GM10248 (cell line): Measurements from ENCODE around the gene TET2.
A peak's percentile ranks its signal among the peaks of the same experiment; 100 is the strongest.

Experiments
- CTCF ChIA-PET: fragments of 300-600 bp; sonication (Branson Sonifier 250); formaldehyde crosslinking; extraction: SDS; loops from one replicate; lab custom pipeline; 2021; ENCODE audit warnings: antibody characterized with exemption; lab: Yijun Ruan, JAX
- POLR2A ChIA-PET: fragments of 350-650 bp; sonication (Branson Sonifier 250); formaldehyde crosslinking; extraction: SDS; loops from one replicate; lab custom pipeline; 2020; ENCODE audit warnings: antibody characterized with exemption; lab: Yijun Ruan, JAX
- DNase-seq: peaks from one replicate; pipeline ENCODE4 v3.0.0; 2012; ENCODE audit errors: extremely low spot score
- CTCF ChIP-seq: IDR thresholded peaks from 2 replicates; pipeline ENCODE4 v1.5.1; 2012; ENCODE audit warnings: mild to moderate bottlenecking, low read depth; ENCODE audit errors: extremely low read depth, missing control alignments, control extremely low read depth

TET2 gene

GRCh38 chr4:105198541-105198940 is 51.9 kb downstream of the TET2 start:
- no peak for TF ChIP-seq CTCF
- ChIA-PET CTCF (interaction anchor here (1.6 to 1.8 kb wide), 3 partner anchors 10 to 275 kb away, joined by 4 to 6 read pairs (median 4); no protein-coding TSS in a partner anchor), POLR2A (no interaction called here)
- DNase-seq = no peak

- ChIA-PET POLR2A (no interaction called here), CTCF (interaction anchor here (1.3 to 2.0 kb wide), 5 partner anchors 10 to 66 kb away, joined by 3 to 6 read pairs (median 4); no protein-coding TSS in a partner anchor)
- DNase-seq = no peak
- TF ChIP-seq CTCF = no peak
Observed at GRCh38 chr4:105206214-105206613, 59.5 kb downstream of the TET2 start.

- TF ChIP-seq CTCF = no peak
- no peak for DNase-seq
- POLR2A ChIA-PET = no interaction called here
- CTCF ChIA-PET = interaction anchor here (1.3 to 1.8 kb wide), 3 partner anchors 11 to 67 kb away, joined by 4 to 5 read pairs (median 4); no protein-coding TSS in a partner anchor
Observed at GRCh38 chr4:105207386-105207785, 60.7 kb downstream of the TET2 start.

- CTCF ChIA-PET = interaction anchor here (1.0 to 1.1 kb wide), 2 partner anchors 11 to 17 kb away, joined by 4 read pairs; no protein-coding TSS in a partner anchor
- POLR2A ChIA-PET = interaction anchor here (0.6 kb wide), 1 partner anchor 28 kb away, joined by 4 read pairs; no protein-coding TSS in a partner anchor
- no peak for DNase-seq
- no peak for TF ChIP-seq CTCF
Observed at GRCh38 chr4:105208561-105208960, 61.9 kb downstream of the TET2 start.

- ChIA-PET POLR2A (no interaction called here), CTCF (interaction anchor here (0.9 to 1.5 kb wide), 3 partner anchors 15 to 262 kb away, joined by 5 to 8 read pairs (median 5); partner anchors contain the start of gene PPA2)
- DNase-seq = no peak
- no peak for TF ChIP-seq CTCF
Observed at GRCh38 chr4:105210916-105211315, 64.2 kb downstream of the TET2 start.

GRCh38 chr4:105215609-105216313 is 69.1 kb downstream of the TET2 start:
- ChIA-PET POLR2A (interaction anchor here (1.2 kb wide), 1 partner anchor 21 kb away, joined by 6 read pairs; no protein-coding TSS in a partner anchor), CTCF (interaction anchor here (1.3 to 1.5 kb wide), 4 partner anchors 10 to 258 kb away, joined by 3 to 5 read pairs (median 4); partner anchors contain the start of gene PPA2)
- no peak for TF ChIP-seq CTCF
- peak; percentile 17 for DNase-seq
